Measurements from ENCODE around the gene PKHD1.

The PKHD1 gene

DNA sequence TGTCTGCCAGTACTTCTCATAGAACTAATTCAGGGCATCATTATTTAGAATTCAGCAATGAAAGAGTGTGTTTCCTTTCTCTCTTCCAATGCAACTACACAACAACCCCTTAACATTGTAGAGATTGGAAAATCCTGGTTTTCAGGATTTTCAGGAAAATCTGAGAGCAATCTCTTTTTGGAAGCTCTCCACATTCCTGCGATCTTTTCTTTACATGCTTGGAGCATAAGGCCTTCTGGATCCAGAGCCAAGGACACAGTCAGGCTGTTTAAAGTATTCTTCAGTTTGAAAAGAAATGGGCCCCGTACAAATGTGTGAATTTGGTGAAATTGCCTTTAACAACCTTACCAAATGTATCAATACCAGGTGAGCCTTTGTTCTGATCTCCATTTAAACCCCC is 469.7 kb downstream of the PKHD1 start:
- no peak overlapping the region for H3K4me3 ChIP-seq (ENCODE audit: low read depth, low read length)
- H3K4me1 ChIP-seq (ENCODE audit: control insufficient read depth, insufficient read depth, low read length): no peaks in the 10 kb centered on the region
- H3K9ac ChIP-seq (ENCODE audit: low read depth, low read length): no peak overlapping the region
- H3K9me3 ChIP-seq (ENCODE audit: control insufficient read depth, insufficient read depth, low read length): no peaks in the 10 kb centered on the region
- H3K27me3 ChIP-seq (ENCODE audit: control insufficient read depth, insufficient read depth, low read length): no peaks in the 10 kb centered on the region
- no peaks in the 10 kb centered on the region for H3K36me3 ChIP-seq (ENCODE audit: control insufficient read depth, insufficient read depth, low read length)

DNA sequence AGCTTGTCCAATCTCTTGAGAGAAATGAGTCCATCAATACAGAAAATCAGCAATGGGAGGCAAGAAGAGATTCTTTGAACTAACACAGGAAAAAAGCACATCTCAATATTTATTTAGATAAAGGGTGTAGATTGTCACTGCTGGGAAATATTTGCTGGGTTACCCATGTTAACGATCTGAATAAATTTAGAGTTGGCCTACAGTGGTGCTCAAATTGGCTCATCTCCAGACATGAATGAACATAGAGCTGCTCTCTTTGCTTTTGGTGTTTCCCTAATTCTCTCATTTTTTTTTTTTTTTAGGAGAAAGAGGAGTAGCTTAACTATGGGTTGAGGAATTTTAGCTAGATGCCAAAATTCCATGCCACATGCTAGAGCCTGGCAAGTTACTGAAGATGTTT is 471.2 kb downstream of the PKHD1 start:
- Histone ChIP-seq H3K27me3 (ENCODE audit: control insufficient read depth, insufficient read depth, low read length) (no peaks in the 10 kb centered on the region), H3K9ac (ENCODE audit: low read depth, low read length) (no peak overlapping the region), H3K36me3 (ENCODE audit: control insufficient read depth, insufficient read depth, low read length) (no peaks in the 10 kb centered on the region), H3K4me3 (ENCODE audit: low read depth, low read length) (no peak overlapping the region), H3K9me3 (ENCODE audit: control insufficient read depth, insufficient read depth, low read length) (no peaks in the 10 kb centered on the region), H3K4me1 (ENCODE audit: control insufficient read depth, insufficient read depth, low read length) (no peaks in the 10 kb centered on the region)

DNA sequence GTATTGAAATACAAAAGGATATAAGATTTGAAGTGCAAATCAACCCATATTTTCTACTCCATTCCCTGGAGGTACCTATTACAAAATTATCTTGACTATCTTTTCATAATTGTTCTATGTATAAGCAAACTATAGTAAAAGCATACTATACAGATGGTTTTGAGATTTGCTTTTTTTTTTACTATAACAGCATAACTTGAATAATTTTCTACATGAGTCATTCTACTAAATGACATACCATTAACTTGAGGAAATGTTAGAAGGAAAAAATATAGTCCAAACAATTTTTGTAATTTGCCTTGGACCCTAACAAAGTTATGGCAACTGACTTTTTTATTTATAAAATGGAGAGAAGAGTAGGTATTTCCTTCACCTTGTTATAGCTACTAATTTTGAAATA is 472.7 kb downstream of the PKHD1 start:
- no peaks in the 10 kb centered on the region for H3K9me3 ChIP-seq (ENCODE audit: control insufficient read depth, insufficient read depth, low read length)
- H3K4me3 ChIP-seq (ENCODE audit: low read depth, low read length): no peak overlapping the region
- no peak overlapping the region for H3K9ac ChIP-seq (ENCODE audit: low read depth, low read length)
- no peaks in the 10 kb centered on the region for H3K36me3 ChIP-seq (ENCODE audit: control insufficient read depth, insufficient read depth, low read length)
- no peaks in the 10 kb centered on the region for H3K4me1 ChIP-seq (ENCODE audit: control insufficient read depth, insufficient read depth, low read length)
- H3K27me3 ChIP-seq (ENCODE audit: control insufficient read depth, insufficient read depth, low read length): no peaks in the 10 kb centered on the region

DNA sequence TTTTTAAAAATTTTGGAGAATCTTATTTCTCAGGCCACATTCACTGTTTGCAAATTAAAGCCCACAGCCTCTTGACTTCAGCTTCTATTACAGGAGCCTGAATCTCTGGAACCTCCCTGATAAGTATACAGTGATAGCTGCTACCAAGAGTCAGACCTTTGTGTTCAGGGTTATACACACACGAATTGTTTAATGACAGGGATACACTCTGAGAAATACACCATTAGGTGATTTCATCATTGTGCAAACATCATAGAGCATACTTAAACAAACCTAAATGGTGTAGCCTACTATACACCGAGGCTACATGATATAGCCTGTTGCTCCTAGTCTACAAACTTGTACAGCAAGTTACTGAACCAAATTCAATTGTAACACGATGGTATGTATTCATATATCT is 473.9 kb downstream of the PKHD1 start:
- H3K9me3 ChIP-seq (ENCODE audit: control insufficient read depth, insufficient read depth, low read length): no peaks in the 10 kb centered on the region
- no peaks in the 10 kb centered on the region for H3K27me3 ChIP-seq (ENCODE audit: control insufficient read depth, insufficient read depth, low read length)
- H3K36me3 ChIP-seq (ENCODE audit: control insufficient read depth, insufficient read depth, low read length): no peaks in the 10 kb centered on the region
- H3K4me3 ChIP-seq (ENCODE audit: low read depth, low read length): no peak overlapping the region
- H3K4me1 ChIP-seq (ENCODE audit: control insufficient read depth, insufficient read depth, low read length): no peaks in the 10 kb centered on the region
- no peak overlapping the region for H3K9ac ChIP-seq (ENCODE audit: low read depth, low read length)

DNA sequence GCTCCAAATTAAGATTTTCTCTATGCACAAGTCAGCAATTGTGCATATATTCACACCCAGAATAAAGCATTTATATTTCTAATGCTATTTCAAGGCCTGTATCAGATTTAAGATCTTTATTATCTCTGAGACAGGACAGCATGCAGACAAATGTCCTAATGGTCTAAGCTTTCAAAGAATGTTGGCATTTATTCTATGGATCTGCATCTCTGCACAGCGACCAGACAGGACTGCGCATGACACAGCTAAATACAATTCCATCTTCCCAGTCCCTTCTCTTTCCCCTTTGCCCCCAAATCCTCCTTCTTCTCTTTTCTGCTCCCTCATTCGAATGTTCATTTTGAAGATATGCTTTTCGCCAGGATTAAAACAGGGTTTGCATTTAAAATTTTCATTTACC is 478.5 kb downstream of the PKHD1 start:
- no peaks in the 10 kb centered on the region for H3K4me1 ChIP-seq (ENCODE audit: control insufficient read depth, insufficient read depth, low read length)
- H3K9me3 ChIP-seq (ENCODE audit: control insufficient read depth, insufficient read depth, low read length): no peaks in the 10 kb centered on the region
- H3K4me3 ChIP-seq (ENCODE audit: low read depth, low read length): no peak overlapping the region
- no peaks in the 10 kb centered on the region for H3K27me3 ChIP-seq (ENCODE audit: control insufficient read depth, insufficient read depth, low read length)
- no peaks in the 10 kb centered on the region for H3K36me3 ChIP-seq (ENCODE audit: control insufficient read depth, insufficient read depth, low read length)
- no peak overlapping the region for H3K9ac ChIP-seq (ENCODE audit: low read depth, low read length)

DNA sequence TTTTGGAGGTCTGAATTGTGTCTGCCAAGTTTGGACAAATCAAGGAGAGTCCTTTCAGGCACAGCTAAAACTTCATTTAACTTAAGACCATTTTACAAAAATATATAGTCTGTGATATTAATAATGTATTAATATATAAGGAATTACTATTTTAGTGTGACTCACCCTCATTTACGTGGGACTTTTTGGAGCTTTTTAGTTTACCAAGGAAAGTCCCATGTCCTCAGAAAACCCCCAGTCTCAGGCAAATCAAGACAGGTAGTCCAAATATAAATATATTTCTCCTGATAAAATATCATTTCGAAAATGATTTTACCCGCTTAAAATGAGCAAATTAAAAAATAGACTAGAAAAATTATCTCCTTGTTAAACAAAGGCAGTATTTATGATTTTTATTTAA is 479.0 kb downstream of the PKHD1 start:
- no peaks in the 10 kb centered on the region for H3K4me1 ChIP-seq (ENCODE audit: control insufficient read depth, insufficient read depth, low read length)
- no peaks in the 10 kb centered on the region for H3K36me3 ChIP-seq (ENCODE audit: control insufficient read depth, insufficient read depth, low read length)
- H3K27me3 ChIP-seq (ENCODE audit: control insufficient read depth, insufficient read depth, low read length): no peaks in the 10 kb centered on the region
- H3K9me3 ChIP-seq (ENCODE audit: control insufficient read depth, insufficient read depth, low read length): no peaks in the 10 kb centered on the region
- no peak overlapping the region for H3K9ac ChIP-seq (ENCODE audit: low read depth, low read length)
- no peak overlapping the region for H3K4me3 ChIP-seq (ENCODE audit: low read depth, low read length)

DNA sequence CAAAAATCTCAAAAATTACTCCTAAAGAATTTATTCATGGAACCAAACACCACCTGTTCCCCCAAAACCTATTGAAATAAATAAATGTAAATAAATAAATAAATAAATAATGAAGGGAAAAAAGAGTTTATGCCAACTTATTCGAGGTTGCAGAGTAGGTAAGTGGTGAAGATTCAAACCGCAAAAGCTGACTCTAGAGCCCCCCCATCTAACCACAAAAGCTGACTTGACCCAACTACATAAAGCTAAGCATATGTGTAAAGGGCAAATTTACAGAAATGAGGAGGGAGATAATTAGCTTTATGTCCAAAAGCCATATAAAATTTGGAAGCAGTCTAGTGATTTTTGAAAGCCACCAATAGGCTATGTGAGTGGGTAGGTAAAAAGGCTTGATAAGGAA is 486.9 kb downstream of the PKHD1 start:
- H3K9me3 ChIP-seq (ENCODE audit: control insufficient read depth, insufficient read depth, low read length): no peaks in the 10 kb centered on the region
- no peaks in the 10 kb centered on the region for H3K27me3 ChIP-seq (ENCODE audit: control insufficient read depth, insufficient read depth, low read length)
- H3K4me1 ChIP-seq (ENCODE audit: control insufficient read depth, insufficient read depth, low read length): no peaks in the 10 kb centered on the region
- H3K36me3 ChIP-seq (ENCODE audit: control insufficient read depth, insufficient read depth, low read length): no peaks in the 10 kb centered on the region
- H3K4me3 ChIP-seq (ENCODE audit: low read depth, low read length): no peak overlapping the region
- no peak overlapping the region for H3K9ac ChIP-seq (ENCODE audit: low read depth, low read length)

DNA sequence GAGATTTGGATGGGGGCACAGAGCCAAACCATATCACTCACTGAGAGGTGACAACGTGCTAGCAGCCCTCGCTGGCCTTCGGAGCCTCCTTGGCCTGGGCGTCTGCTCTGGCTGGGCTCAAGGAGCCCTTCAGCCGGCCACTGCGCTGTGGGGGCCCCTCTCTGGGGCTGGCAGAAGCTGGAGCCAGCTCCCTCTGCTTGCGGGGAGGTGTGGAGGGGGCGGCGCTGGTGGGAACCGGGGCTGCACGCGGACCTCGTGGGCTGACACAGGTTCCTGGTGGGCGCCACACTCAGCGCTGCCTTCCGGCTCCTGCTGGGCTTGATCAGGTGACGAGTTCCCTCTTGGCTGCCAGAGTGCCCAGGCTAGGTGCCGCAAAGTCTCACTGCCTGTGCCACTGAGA is 489.2 kb downstream of the PKHD1 start:
- Histone ChIP-seq H3K4me1 (ENCODE audit: control insufficient read depth, insufficient read depth, low read length) (no peaks in the 10 kb centered on the region), H3K9me3 (ENCODE audit: control insufficient read depth, insufficient read depth, low read length) (no peaks in the 10 kb centered on the region), H3K9ac (ENCODE audit: low read depth, low read length) (no peak overlapping the region), H3K36me3 (ENCODE audit: control insufficient read depth, insufficient read depth, low read length) (no peaks in the 10 kb centered on the region), H3K27me3 (ENCODE audit: control insufficient read depth, insufficient read depth, low read length) (no peaks in the 10 kb centered on the region), H3K4me3 (ENCODE audit: low read depth, low read length) (no peak overlapping the region)

DNA sequence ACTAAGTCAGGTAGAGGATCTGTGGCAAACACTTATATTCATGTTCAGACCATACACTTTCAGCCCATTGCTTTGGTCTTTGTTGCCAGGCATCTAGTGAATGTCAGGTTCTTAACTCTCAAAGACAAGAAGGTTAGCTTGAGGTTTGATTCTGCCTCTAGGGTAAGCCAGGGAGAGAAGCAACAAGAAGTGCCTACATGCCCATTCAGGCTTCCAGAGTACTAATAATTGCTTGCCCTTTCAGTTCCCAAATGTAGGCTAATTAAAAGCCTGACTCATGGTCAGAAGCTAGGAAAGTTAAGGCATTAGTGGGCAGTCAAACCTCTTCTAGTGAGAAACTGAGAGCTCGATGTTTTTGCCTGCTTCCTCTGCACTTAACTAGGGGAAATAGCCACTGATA is 492.4 kb downstream of the PKHD1 start:
- Histone ChIP-seq H3K27me3 (ENCODE audit: control insufficient read depth, insufficient read depth, low read length) (no peaks in the 10 kb centered on the region), H3K9ac (ENCODE audit: low read depth, low read length) (no peak overlapping the region), H3K36me3 (ENCODE audit: control insufficient read depth, insufficient read depth, low read length) (no peaks in the 10 kb centered on the region), H3K4me3 (ENCODE audit: low read depth, low read length) (no peak overlapping the region), H3K4me1 (ENCODE audit: control insufficient read depth, insufficient read depth, low read length) (no peaks in the 10 kb centered on the region), H3K9me3 (ENCODE audit: control insufficient read depth, insufficient read depth, low read length) (no peaks in the 10 kb centered on the region)

DNA sequence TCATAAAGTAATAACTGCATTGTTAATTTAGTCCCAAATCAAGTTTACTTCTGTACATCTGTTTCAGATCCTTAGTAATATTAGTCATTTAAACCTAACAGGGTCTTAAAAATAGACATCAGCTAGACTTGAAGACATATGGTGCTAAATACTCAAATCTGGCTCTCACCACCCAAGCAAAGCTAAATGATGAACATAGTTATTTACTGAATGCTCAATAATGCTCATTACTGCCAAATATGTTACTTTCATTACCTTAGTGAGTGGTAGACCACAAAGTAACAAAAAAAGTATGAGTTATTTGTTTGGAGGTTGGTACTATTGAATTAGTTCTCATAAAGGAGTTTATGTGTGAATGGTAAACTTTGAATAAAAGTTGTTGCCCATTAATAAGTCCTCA is 502.1 kb downstream of the PKHD1 start:
- Histone ChIP-seq H3K4me1 (ENCODE audit: control insufficient read depth, insufficient read depth, low read length) (no peaks in the 10 kb centered on the region), H3K9ac (ENCODE audit: low read depth, low read length) (no peak overlapping the region), H3K9me3 (ENCODE audit: control insufficient read depth, insufficient read depth, low read length) (no peaks in the 10 kb centered on the region), H3K36me3 (ENCODE audit: control insufficient read depth, insufficient read depth, low read length) (no peaks in the 10 kb centered on the region), H3K27me3 (ENCODE audit: control insufficient read depth, insufficient read depth, low read length) (no peaks in the 10 kb centered on the region), H3K4me3 (ENCODE audit: low read depth, low read length) (no peak overlapping the region)

DNA sequence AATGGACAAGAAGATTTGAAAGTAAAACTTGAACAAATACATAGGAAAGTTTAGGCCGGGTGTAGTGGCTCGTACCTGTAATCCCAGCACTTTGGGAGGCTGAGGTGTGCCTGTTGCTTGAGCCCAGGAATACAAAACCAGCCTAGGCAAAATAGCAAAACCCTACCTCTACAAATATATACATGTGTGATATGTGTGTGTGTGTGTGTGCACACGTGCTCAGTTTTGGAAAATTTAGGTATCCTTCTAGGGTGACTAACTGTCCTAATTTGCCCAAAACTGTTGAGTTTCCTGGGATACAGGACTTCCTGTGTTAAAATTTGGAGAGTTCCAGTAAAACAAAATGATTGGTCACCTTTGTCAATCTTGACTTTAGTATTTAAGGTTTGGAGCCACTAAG is 503.2 kb downstream of the PKHD1 start:
- Histone ChIP-seq H3K4me1 (ENCODE audit: control insufficient read depth, insufficient read depth, low read length) (no peaks in the 10 kb centered on the region), H3K36me3 (ENCODE audit: control insufficient read depth, insufficient read depth, low read length) (no peaks in the 10 kb centered on the region)

DNA sequence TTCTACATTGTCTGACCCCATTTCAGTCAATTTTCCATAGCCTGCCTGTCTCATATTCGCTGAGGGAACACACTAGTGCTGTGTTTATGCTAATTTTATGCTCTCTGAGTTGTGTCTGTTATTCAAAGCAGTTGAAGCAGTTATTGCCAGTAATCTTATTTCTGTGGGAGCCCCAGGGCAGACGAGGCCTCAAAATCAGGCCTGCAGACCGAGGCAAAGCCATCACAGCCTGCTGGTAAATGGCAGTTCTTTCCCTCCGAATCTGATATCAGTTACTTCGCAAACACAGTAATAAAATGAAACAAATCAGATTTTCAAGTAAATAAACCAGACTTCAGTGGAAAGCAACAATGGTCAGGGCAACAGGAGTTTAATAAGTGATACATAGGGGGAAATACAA is 508.4 kb downstream of the PKHD1 start:
- no peaks in the 10 kb centered on the region for H3K4me1 ChIP-seq (ENCODE audit: control insufficient read depth, insufficient read depth, low read length)
- no peak overlapping the region for H3K4me3 ChIP-seq (ENCODE audit: low read depth, low read length)
- H3K27me3 ChIP-seq (ENCODE audit: control insufficient read depth, insufficient read depth, low read length): no peaks in the 10 kb centered on the region
- no peaks in the 10 kb centered on the region for H3K9me3 ChIP-seq (ENCODE audit: control insufficient read depth, insufficient read depth, low read length)
- no peaks in the 10 kb centered on the region for H3K36me3 ChIP-seq (ENCODE audit: control insufficient read depth, insufficient read depth, low read length)
- no peak overlapping the region for H3K9ac ChIP-seq (ENCODE audit: low read depth, low read length)

More for the DNA sequence above, 503.2 kb downstream of the PKHD1 start:
- H3K9me3 ChIP-seq (ENCODE audit: control insufficient read depth, insufficient read depth, low read length): no peaks in the 10 kb centered on the region
- no peaks in the 10 kb centered on the region for H3K27me3 ChIP-seq (ENCODE audit: control insufficient read depth, insufficient read depth, low read length)
- no peak overlapping the region for H3K9ac ChIP-seq (ENCODE audit: low read depth, low read length)
- no peak overlapping the region for H3K4me3 ChIP-seq (ENCODE audit: low read depth, low read length)

DNA sequence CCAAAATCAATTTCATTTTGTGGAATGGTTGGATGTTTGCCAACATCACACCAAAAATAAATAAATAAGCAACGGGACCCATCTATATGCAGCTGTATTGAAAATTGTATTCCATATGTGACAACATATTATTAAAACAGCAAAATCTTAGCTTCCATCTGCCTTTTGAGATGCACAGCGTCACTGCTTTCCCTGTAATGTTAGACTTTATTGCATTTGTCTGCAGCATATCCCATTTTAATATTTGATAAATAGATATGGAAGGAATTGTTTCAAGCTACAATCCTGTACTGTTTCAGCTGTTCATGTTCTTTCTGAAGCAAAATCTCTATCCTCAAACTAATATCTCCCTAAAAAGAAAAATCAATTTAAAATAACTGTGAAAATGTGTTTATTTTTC is 509.1 kb downstream of the PKHD1 start:
- H3K4me3 ChIP-seq (ENCODE audit: low read depth, low read length): no peak overlapping the region
- H3K36me3 ChIP-seq (ENCODE audit: control insufficient read depth, insufficient read depth, low read length): no peaks in the 10 kb centered on the region
- H3K9me3 ChIP-seq (ENCODE audit: control insufficient read depth, insufficient read depth, low read length): no peaks in the 10 kb centered on the region
- H3K9ac ChIP-seq (ENCODE audit: low read depth, low read length): no peak overlapping the region
- no peaks in the 10 kb centered on the region for H3K4me1 ChIP-seq (ENCODE audit: control insufficient read depth, insufficient read depth, low read length)
- no peaks in the 10 kb centered on the region for H3K27me3 ChIP-seq (ENCODE audit: control insufficient read depth, insufficient read depth, low read length)

All from iPS-15b (cell line).